ENCODE data around the gene RYR2.
"Not testable (repeated sequence)": the region's sequence is repeated elsewhere in the genome, so short reads cannot be mapped to it uniquely, and the experiment has no call there.

The RYR2 gene

DNA sequence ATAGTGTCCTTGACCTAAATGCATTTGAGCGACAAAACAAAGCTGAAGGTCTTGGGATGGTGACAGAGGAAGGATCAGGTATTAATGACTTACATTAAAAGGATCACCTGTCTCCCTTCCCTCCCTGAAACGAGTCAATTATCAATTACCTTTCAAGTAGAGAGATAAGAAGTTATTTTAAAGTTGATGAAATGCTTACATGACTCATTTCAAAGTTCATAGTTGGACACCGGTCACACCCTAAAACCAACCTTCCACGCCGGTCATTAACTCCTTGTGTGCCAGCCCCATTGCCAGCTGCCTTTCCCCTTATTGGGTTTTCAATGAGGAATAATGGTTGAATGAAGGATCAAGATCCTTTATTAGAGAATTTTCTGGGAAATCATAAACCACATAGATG lies 719.0 kb downstream of the RYR2 start:
- DNase-seq = no peak

DNA sequence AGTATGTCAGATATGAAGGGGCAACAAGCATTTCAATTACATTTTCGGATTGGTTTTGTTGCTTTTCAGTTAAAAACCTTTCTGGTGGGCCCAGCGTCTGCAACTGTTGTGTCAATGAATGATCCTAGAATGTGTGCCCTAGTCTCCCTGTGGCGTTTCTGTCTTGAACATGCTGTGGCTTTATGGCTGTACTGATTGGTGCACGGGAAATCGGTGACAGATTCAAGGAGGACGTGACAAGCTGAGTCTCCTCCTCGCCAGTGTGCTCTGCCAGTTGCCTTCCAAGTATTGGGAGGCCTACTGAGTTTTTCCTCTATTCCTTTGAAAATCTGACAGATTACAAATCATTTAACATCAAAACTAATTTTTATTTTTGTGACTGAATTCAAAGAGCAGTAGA lies 721.2 kb downstream of the RYR2 start:
- no peak for DNase-seq

DNA sequence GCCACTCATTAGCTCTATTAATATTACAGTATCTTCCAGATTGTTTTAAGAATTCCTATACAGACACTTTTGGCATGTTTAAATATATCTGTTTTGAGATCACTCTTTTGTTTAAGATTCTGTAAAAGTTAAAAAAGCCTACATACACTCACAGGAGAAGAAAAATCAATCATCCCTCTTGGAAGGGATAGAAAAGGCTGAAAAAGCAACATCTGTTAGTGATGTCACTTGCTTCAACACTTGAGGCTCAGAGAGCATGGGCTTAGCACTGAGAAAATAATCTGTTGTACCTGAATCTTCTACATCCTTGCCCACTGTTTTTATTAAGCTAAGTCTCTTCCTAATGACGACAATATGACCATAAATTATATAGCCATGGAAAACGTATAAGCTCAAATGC lies 721.8 kb downstream of the RYR2 start:
- DNase-seq = no peak

DNA sequence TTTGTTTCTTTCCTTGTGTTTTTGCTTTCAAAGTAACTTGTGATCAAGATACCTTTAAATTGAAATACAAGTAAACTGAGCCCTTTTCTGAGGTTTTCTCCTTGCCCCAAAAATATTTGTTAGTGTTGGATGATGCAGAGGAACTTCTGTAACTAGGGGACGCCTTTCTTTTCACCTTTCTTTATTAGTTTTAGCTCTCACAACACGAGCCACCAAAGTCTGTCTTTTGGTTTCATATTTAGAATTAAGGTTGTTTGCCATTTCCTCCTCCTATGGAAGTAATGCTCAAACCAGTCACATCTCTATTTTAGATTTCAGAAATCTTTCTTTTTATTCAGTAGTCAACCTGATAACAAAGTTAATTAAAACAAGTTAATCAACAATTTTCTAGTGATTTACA lies 727.9 kb downstream of the RYR2 start:
- DNase-seq = no peak

DNA sequence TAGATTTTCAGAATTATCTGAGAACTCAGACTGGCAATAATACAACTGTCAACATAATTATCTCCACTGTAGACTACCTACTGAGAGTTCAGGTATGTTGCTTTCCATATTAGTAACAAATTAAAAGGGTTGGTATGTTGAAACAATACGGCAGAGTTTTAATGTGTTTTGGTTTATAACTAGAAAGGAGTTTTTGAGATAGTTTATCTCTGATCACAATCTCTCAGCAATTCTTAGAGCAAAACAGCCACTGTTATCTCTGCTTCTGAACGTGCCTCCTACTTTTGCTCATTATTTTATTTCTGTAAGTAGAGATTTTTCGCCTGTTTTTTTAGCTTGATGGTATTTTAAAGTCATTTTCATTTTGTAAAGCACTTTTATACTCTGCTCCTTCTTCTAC lies 730.0 kb downstream of the RYR2 start:
- no peak for DNase-seq

DNA sequence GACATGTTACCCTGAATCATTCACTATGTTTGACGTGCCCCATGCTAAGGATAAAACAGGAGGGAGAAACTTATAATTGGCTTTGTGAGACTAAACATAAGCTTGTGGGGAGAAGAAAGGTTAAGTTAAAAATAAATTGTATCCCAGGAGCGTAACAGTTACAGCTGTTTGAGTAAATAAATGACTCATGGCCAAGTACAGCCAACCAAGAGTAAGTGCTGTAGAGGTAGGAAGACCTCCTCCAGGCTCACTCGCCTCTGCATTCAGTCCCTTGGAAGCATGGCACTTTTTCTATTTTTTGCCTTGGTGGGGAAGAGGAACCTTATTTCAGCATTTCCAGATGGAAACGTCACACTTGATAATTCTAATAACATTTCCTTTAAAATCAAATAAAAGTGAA lies 732.3 kb downstream of the RYR2 start:
- DNase-seq = no peak

DNA sequence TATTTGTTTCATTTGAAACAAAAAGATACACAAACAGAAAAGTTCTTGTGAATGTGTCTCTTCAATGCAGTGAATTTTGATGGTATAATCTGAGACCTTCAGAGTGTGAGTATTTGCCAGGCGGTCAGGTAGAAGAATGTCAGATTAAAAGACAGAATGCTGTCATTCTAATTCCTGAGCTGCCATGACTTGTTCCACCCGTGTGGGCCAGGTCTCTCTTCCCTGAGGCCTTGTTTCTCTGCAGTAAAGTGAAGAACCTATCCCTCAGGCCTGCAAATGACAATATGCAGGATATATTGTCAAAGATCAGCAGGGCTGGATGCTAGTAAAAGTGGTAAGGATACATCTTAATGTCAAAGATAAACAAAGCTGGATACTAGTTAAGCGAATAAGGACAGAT lies 737.4 kb downstream of the RYR2 start:
- no peak for DNase-seq

DNA sequence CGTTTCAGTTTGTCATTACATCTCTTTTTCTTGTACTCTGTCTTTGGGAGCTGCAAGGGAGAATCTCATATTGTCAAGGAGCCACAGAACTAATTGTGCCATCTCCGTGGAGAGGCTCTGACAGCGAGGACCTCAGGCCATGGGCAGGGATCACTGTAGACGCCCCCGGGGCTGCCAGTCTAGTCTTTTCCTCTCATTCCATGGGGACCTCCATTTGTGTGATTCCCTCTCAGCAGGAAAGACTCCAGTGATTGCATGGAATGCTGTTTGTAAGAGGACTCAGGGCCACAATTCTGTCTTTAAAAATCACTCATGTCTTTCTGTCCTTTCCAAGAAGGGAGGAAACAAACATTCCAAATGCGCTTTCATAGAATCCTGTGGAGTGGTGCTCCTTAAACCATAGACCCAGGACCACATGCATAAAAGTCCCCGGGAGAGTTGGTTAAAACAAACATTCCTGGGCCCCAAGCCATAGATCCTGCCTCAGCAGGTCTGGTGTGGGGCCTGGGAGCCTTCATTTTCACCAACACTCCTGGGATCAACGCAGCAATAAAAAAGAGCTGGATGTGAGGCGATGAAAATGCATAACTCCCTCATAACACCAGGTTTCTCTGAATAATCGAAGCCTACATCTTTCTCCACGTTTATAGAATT lies 744.2 kb downstream of the RYR2 start:
- no peak for DNase-seq

DNA sequence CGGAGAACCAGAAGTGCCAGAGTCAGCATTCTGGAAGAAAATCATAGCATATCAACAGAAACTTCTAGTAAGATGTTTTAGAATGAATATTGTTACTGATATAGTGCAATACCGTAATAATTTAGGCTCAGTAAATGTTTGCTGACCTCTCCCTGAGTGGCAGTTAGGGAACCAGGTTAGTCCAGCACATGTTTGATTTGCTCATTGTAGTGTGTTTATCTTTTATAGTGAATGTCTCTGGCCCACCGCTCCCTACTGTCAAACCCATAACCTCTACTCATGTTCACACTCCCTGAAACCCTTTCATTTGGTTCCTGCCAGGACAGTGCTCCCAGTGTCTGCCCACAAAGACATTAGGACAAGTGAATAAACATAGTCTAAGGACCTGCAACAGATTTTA lies 746.1 kb downstream of the RYR2 start:
- no peak for DNase-seq

DNA sequence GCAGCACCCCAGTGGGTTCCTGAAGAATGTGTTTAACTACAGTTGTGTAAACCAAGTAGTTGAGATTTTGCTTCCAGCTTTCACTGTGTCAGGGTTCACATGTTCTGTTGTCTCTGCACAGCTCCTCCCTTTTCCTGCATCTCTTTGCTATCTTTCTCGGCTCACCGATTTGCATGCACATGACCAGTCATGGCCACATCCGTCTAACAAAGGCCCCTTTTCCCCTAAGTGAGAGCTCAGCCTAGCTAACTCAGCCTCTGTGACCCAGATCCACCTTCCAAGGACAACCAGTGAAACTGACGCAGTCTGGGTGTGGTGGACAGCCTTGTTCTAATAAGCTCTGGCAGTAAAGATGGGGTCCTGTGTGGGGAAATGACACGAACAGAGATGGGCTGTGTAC lies 747.6 kb downstream of the RYR2 start:
- DNase-seq = no peak

DNA sequence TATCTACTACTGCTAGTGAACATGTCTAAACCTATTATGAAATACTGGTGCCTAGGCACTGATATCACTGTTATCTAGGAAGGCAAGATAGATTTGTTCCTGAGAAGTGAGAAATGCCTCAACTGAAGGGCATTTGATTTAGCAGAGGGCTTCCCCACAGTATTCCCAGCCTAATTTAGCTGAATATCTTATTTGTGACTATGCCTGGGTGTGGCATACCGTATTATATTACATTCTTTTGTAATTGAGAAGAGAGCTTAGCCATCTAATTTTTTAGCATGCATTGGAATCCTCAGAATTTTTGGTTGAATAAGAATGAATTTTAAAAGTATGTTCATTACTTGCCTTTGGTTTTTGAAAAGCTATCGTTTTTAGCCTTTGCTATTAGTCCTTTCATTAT lies 749.6 kb downstream of the RYR2 start:
- no peak for DNase-seq

DNA sequence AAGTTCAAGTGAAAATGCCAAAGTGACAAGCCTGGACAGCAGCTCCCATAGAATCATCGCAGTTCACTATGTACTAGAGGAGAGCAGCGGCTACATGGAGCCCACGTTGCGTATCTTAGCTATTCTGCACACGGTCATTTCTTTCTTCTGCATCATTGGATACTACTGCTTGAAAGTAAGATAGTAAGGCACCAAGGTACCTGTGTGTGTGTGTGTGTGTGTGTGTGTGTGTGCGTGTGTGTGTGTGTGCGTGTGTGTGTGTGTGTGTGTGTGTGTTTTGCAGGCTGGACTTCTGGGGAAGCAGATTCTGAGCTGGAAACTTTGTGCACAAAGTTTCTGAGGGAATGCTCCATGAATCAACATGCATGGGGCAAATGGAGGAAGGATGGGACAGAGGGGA lies 750.2 kb downstream of the RYR2 start:
- no peak for DNase-seq

DNA sequence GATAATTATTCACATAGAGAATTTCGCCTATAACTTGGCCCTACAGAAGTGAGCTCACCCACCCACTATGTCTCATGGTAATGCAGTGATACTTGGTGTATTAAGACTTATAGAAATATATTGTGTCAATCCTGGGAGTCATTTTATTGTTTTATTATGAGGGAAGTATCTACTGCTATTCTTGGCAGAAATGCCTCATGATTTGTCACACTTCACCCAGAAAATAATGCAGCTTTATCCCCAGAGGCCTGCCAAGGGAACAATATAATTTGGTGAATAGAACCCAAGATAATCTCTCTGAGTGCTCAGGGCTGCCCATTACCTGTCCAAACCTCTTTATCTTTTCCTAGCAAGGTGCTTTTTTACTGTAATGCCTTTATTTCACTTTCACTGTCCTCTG lies 750.7 kb downstream of the RYR2 start:
- DNase-seq = no peak

DNA sequence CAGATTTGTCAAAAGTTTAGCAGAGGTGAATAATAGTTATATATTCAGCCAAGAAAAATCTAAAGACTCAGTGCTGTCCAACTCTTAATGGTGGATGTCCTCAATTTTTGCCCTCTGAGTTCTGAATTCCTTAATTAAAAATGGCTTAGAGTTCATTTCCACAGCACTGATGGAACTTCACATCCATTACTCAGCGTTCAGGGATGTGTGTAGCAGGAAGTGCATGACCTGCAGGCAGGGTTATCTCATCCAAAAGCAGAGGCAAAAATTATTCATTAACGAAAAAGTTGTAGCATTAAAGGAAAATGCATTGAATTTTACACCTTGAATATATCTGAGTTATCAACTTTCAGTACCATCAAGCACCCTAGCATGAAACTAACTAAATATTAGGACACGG lies 752.1 kb downstream of the RYR2 start:
- DNase-seq = no peak

DNA sequence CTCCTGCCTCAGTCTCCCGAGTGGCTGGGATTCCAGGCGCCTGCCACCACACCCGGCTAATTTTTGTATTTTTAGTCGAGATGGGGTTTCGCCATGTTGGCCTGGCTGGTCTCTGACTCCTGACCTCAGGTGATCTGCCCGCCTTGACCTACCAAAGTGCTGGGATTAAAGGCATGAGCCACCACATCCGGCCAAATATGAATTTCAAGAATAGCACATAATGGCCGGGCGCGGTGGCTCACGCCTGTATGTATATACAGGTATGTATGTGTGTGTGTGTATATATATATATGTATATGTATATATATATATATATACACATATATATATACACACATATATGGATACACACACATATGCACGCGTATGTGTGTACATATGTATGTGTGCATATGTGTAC lies 753.6 kb downstream of the RYR2 start:
- no peak for DNase-seq

DNA sequence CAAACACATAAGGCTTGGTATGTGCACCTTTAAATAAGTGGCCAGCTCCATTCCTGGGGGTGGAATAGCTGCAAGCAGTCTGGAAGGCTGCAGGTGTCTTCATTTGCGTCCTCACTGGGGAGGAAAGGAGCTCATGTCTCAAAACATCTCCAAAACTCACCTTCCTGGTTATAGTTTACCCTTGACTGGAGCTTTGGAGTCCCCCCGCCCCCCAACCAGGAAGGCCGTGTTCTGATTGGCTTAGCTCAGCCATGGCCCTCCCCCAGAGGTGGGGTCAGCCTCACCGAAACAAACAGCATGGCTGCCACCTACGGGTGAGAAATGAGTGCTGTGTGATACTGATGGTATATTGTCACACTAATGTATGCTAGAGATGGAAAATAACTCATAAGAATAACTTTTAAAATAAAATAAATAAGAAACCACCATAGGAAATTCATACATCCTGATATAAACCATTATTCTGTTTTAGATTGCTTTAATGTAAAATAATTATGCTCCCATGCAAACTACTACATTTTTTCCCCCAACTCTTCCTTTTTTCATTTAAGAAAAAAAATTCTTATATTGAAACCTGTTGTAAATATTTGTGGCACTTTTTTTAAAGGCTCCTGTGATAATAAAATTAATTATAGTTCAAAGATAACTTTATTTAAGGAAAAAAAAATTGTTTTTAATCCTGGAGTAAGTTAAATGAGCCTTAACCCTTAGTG lies 757.9 kb downstream of the RYR2 start:
- DNase-seq = peak; percentile 57

DNA sequence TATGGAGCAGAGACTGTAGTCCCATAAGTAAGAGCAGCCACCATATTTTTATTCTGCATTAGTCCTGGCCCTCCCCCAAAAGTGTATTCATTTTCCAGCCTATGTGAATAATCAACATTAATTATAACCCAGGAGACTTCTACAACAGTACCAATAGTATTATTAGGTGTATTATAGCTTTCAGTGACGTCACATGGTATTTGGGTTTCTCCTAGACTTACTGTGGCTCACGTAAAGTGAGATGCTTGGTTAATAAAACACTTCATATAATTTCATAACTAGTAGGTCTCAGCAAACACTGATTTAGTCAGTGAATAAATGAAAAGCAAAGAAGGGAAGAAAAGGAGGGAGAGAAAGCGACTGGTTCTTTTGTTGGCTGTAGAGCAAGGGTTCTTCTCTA lies 762.5 kb downstream of the RYR2 start:
- DNase-seq = no peak

DNA sequence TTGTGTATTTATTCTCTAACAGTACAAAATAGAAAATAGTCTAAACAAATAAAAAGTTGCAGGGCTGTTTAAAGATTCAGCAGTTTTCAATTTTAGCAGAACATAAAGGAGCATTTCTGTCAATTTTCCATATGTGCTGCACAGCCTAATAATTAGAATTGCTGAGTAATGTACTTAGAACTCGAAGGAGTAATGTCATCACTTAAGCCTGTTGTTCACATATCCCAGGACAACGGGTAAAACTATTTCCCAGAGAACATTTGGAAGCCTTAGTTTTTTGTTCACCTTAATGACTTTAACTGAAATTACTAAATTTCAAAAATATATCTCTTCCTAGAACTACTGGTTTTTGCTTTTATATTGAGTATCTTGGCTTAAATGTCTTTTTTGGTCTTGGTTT lies 767.1 kb downstream of the RYR2 start:
- DNase-seq = no peak

DNA sequence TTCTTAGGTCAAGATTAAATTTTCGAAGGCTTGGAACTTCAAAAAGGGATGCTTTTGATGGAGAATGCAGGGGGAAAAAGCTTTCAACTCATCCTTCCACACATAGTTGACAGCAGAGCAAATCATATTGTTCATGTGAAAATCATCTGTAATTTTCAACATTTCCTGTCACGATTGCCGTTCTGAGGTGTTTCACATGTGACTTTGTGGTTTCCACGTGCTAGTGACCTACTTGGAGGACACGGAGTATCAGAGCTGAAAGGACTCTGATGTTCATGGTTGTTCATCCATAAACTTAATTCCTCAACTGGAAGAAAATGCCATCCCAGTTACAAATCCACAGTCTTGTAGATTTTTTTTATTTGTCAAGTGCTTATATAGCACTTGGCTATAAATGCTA lies 769.6 kb downstream of the RYR2 start:
- DNase-seq = no peak

DNA sequence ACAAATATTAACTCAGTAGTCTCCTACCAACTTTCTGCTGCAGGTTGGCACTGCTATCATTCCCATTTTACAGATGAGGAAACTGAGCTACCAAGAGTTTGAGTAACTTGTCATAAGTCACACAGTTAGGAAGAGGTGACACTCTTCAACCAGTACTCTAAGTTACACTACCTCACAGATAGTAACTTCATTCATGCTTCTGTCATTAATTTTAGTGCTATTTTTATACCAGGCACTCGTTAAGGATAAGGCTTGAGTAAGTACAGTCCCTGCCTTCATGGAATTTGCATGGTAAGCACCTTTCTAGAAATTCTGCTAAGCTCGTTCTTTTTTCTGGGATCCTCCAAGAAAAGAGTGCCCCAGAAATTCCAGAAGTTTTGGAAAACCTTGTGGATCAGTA lies 770.1 kb downstream of the RYR2 start:
- no peak for DNase-seq

DNA sequence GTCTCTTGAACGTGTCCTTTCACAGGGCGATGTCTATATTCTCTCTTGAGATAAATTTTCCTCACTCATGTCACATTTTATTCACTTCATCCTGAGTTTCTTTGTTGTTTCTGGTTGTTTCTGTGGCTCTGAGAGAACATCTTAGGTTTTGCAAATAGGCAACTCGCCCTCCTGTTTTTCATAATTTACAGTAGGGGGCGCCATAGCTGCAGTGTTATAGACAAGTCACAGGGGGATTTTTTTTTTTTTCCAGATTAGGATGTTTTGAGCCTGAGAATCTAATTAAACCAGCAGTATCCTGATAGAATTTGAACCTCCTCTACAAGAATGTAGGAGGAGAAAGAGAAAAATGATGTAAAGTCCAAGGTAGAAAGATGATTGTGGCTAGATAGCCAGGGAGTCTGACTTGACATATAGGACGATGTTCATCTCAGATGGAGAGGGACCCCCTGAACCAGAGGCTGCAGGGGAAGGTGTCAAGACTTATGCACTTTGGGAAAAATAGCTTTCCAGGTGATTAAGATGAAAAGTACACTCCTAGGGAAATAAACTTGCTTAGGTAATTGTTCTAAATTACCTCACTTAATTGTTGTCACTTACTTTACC lies 772.4 kb downstream of the RYR2 start:
- no peak for DNase-seq

DNA sequence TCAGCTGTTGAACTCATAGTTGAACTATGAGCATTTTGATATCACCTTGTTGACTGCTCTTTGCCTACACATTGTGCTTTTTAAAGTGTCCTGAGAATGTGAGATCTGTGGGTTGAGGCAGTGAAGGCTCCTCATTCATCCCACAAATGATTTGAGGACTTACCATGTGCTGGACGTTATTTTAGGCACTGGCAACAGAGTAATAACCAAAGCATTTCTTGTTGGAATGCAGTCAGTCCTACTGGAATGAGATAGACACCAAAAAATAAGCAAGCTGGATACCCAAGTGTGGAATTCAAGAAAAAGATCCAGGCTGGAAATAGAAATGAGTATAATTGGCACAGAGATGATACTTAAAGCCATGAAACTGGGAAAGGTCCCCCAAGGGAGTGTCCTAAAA lies 775.3 kb downstream of the RYR2 start:
- DNase-seq = no peak

DNA sequence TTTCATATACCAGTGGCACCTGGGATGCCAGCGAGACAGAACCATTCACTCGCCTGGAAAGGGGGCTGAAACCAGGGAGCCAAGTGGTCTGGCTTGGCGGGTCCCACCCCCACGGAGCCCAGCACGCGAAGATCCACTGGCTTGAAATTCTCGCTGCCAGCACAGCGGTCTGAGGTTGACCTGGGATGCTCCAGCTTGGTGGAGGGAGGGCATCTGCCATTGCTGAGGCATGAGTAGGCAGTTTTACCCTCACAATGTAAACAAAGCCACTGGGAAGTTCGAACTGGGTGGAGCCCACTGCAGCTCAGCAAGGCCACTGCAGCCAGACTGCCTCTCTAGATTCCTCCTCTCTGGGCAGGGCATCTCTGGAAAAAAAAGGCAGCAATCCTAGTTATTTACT lies 778.6 kb downstream of the RYR2 start:
- DNase-seq = not testable (repeated sequence)

DNA sequence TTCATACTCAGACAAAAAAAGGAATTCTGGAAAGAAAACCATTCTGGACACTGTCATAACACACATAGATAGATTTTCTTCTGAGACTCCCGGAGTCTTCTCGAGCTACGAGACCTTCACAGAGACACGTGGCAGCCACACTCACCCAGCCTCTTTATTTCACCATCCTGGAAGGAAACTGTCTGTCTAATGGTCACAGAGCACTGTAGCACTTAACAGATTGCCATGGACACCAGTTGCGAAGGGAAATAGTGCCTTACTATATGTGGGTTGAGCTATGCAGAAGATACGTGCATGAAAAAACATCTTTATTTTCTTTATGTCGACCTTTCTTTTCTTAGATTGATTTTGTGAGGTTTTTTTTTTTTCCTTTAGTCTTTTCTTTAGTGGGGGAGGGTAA lies 790.9 kb downstream of the RYR2 start:
- DNase-seq = no peak

DNA sequence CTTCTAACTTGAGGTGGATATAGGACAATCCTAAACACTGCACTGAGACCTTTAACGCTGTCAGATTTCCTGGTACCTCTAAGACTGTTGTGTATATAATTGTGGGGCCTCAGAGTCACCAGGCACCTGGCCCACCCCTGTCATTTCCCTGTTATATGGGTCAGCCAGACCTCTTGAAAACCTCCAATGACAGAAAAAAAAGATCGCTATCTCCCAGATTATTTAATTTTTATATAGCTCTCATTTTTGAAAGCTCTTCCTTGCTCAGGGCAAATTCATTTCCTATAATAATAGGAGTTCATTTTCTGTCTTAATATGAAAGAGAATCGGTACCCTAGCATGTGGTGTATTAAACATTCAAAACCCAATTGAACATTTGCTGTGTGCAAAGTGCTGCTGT lies 792.1 kb downstream of the RYR2 start:
- DNase-seq = no peak

Data from NK-92 treated with Interleukin-12 subunit alpha and Interleukin-12 subunit beta, amount 100 ng/mL, for 24 hours (cell line).